SIG-M5 (cell line): ENCODE data around the gene ATP6V0A4.

Experiments
- DNase-seq: peaks from one replicate; lab custom pipeline; 2025; lab: John Stamatoyannopoulos, UW

Gene ATP6V0A4

DNA sequence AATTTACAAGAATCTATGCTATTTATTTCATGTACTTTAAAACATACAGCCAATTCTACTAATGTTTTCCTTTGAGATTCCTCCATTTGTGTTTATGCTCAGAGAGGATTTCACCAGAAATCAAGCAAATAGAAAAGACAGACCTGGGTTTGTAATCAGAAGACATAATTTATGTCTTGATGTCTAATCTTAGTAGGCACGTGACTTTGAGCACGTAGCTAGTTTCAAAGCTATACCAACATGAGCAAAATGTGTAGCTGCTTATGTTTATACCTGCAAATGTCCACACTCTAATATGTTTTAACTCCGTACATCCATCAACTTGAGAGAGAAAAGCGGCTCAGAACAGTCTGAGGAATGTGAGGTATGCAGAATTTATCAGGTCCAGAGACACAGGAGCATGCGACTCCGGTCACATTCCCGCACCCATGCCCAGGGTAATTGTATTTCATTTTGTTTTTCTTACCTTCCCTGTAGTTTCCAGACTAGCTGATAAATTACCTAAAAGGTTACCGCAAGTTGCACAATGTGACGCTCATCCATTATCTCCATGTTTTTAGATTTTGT is 136.8 kb downstream of the ATP6V0A4 start:
- DNase-seq: no peak

DNA sequence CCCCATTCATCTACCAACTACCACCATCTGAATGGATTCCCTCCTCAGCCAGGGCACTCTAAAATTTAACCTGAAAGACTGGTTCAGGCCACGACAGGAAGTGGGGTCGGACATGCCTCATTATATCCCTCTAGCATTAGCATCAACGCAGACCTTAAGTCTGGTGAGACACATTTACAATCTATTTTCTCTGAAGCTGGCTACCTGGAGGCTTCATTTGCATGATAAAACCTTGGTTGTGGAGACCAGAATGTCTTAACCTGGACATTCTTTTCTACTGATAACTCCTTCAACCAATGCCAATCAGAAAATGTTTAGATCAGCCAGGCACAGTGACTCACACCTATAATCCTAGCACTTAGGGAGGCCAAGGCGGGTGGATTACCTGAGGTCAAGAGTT is 139.1 kb downstream of the ATP6V0A4 start:
- no peak for DNase-seq

DNA sequence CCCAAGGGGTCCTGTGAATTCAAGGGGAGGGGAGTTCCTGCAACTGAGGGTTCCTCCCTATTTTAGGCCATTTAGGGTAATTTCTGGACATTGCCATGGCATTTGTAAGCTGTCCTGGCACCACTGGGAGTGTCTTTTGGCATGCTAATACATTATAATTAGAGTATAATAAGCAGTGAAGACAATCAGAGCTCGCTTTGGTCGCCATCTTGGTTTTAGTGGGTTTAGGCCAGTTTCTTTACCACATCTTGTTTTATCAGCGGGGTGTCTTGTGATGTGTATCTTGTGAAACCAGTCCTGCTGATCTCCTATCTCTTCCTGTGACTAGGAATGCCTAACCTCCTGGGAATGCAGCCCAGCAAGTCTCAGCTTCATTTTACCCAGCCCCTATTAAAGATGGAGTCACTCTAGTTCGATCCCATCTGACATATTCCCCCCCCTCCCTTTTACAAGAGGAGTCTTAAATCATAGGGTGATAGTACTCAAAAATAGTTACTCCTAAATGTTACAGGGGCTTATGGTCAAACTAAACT is 140.1 kb downstream of the ATP6V0A4 start:
- DNase-seq: no peak

DNA sequence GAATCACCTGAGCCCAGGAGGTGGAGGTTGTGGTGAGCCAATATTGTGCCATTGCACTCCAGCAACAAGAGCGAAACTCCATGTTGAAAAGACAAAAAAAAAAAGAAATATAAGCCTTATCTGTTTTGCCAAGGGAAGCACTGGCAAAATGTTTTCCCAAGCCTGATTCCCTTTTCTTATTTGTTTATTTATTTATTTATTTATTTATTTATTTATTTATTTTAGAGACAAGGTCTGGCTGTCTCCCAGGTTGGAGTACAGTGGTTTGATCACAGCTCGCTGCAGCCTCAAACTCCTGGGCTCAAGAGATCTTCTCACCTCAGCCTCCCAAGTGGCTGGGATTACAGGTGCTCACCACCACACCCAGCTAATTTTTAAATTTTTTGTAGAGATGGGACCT is 141.0 kb downstream of the ATP6V0A4 start:
- no peak for DNase-seq
